Effector memory CD8-positive, alpha-beta T cell (primary cell): ENCODE data around the gene KCTD16.

Source experiments
- ATAC-seq: fragments of 150-1000 bp; cut with Tn5 transposase; replicated peaks from 2 replicates; pipeline ENCODE4 v1.10.0; 2021; ENCODE audit warnings: mild to moderate bottlenecking, moderate library complexity
- DNase-seq, 3 experiments: peaks; one replicate each; pipeline ENCODE4 v3.0.0; 2021
- H3K27ac Mint-ChIP-seq, 2 donors: one replicate each; pipeline ENCODE4 v1.8.0; 2022; ENCODE audit warnings: mild to moderate bottlenecking in 2 of 2, mixed read lengths in 2 of 2, moderate library complexity in 2 of 2
- H3K27me3 Mint-ChIP-seq, 2 donors: one replicate each; pipeline ENCODE4 v1.8.0; 2022; ENCODE audit warnings: mixed read lengths in 2 of 2
- H3K36me3 Mint-ChIP-seq: one replicate; pipeline ENCODE4 v1.8.0; 2022; ENCODE audit warnings: mild to moderate bottlenecking, moderate library complexity, mixed read lengths; ENCODE audit not compliant: insufficient read depth
- H3K4me1 Mint-ChIP-seq, 2 donors: one replicate each; pipeline ENCODE4 v1.8.0; 2022; ENCODE audit warnings: low read depth in 2 of 2, mixed read lengths in 2 of 2
- H3K4me3 Mint-ChIP-seq, 2 donors: one replicate each; pipeline ENCODE4 v1.8.0; 2022; ENCODE audit warnings: mild to moderate bottlenecking in 2 of 2, mixed read lengths in 2 of 2, moderate library complexity in 2 of 2
- H3K9me3 Mint-ChIP-seq, 2 donors: one replicate each; pipeline ENCODE4 v1.8.0; 2022; ENCODE audit warnings: mixed read lengths in 2 of 2

KCTD16 gene

GRCh38 chr5:144510845-144511579 lies 340.3 kb downstream of the KCTD16 start:
- Mint-ChIP-seq H3K27ac (no peak overlapping the region), H3K27me3 (no peaks in the 10 kb centered on the region), H3K9me3 (peaks cover 0 to 9% of the 10 kb centered on the region in 2 donors), H3K4me3 (no peak overlapping the region), H3K36me3 (peaks cover 4% of the 10 kb centered on the region), H3K4me1 (no peaks in the 10 kb centered on the region)
- ATAC-seq (no peak), DNase-seq (no peak)

DNA sequence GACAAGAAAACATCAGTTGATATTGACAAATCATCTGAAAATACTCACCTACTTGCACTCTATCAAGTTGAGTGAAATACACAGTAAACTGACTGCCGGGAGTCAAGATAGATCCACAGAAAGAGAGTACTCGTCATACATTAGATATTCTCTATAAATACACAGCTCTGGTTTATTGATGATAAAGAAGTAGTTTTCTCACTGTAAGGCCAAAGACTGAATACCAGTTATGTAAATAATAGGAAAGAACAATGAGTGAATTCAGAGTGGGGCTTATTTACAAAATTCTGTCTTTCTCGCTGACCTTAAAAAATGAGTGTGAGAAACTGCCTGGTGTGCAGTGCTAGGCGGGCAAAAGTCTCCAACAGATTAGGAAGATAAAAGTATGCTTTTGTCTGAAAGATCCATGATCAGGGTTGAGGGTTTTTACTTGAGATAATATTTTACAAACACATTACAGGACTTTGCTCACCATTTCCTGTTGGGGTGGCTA lies 341.0 kb downstream of the KCTD16 start:
- Mint-ChIP-seq H3K27me3 (no peaks in the 10 kb centered on the region), H3K9me3 (peaks cover 0 to 9% of the 10 kb centered on the region in 2 donors), H3K4me1 (no peaks in the 10 kb centered on the region), H3K36me3 (peaks cover 4% of the 10 kb centered on the region), H3K27ac (no peak overlapping the region), H3K4me3 (no peak overlapping the region)
- DNase-seq, result no peak
- no peak for ATAC-seq

GRCh38 chr5:144522698-144523097 lies 352.0 kb downstream of the KCTD16 start:
- Mint-ChIP-seq H3K4me3 (no peak overlapping the region), H3K4me1 (no peaks in the 10 kb centered on the region), H3K27ac (no peak overlapping the region), H3K27me3 (no peaks in the 10 kb centered on the region), H3K9me3 (peaks cover 0 to 8% of the 10 kb centered on the region in 2 donors), H3K36me3 (no peaks in the 10 kb centered on the region)
- DNase-seq (no peak), ATAC-seq (no peak)

GRCh38 chr5:144525000-144525399 lies 354.3 kb downstream of the KCTD16 start:
- DNase-seq (no peak), ATAC-seq (no peak)
- no peak overlapping the region for H3K4me3 Mint-ChIP-seq
- no peak overlapping the region for H3K27ac Mint-ChIP-seq
- H3K36me3 Mint-ChIP-seq, result no peaks in the 10 kb centered on the region
- no peaks in the 10 kb centered on the region for H3K27me3 Mint-ChIP-seq
- H3K4me1 Mint-ChIP-seq, result no peaks in the 10 kb centered on the region
- peaks cover 0 to 8% of the 10 kb centered on the region in 2 donors for H3K9me3 Mint-ChIP-seq

GRCh38 chr5:144531188-144531587 lies 360.5 kb downstream of the KCTD16 start:
- Mint-ChIP-seq H3K36me3 (peaks cover 2% of the 10 kb centered on the region), H3K4me3 (no peak overlapping the region), H3K27me3 (no peaks in the 10 kb centered on the region), H3K27ac (no peak overlapping the region), H3K9me3 (peaks cover 3 to 4% of the 10 kb centered on the region in 2 donors), H3K4me1 (no peaks in the 10 kb centered on the region)
- DNase-seq, result no peak
- no peak for ATAC-seq
